GM12892 (cell line): ENCODE data around the gene RTL5.

Experiments used
- DNase-seq: peaks from one replicate; pipeline ENCODE4 v3.0.0; 2011; ENCODE audit not compliant: insufficient read length
- FAIRE-seq: peaks from 2 replicates; lab custom pipeline; 2011; peaks lifted over from hg19 to GRCh38; lab: Jason Lieb, UNC
- POLR2A ChIP-seq: IDR thresholded peaks from 2 replicates; pipeline ENCODE4 v1.6.1; 2011; ENCODE audit warnings: low read depth, low read length, control low read depth
- POLR2AphosphoS5 ChIP-seq: IDR thresholded peaks from 2 replicates; pipeline ENCODE4 v1.6.1; 2011; ENCODE audit warnings: low read depth, low read length, control low read depth
- TAF1 ChIP-seq: IDR thresholded peaks from 2 replicates; pipeline ENCODE4 v1.6.1; 2011; ENCODE audit warnings: low read depth, mild to moderate bottlenecking, control low read depth, low read length, borderline replicate concordance

RTL5 gene

GRCh38 chrX:72142794-72143608 lies 11.3 kb upstream of the RTL5 start:
- DNase-seq (no peak), FAIRE-seq (no peak)
- TF ChIP-seq POLR2A: no peak
- TF ChIP-seq TAF1: no peak
- no peak for TF ChIP-seq POLR2AphosphoS5

DNA sequence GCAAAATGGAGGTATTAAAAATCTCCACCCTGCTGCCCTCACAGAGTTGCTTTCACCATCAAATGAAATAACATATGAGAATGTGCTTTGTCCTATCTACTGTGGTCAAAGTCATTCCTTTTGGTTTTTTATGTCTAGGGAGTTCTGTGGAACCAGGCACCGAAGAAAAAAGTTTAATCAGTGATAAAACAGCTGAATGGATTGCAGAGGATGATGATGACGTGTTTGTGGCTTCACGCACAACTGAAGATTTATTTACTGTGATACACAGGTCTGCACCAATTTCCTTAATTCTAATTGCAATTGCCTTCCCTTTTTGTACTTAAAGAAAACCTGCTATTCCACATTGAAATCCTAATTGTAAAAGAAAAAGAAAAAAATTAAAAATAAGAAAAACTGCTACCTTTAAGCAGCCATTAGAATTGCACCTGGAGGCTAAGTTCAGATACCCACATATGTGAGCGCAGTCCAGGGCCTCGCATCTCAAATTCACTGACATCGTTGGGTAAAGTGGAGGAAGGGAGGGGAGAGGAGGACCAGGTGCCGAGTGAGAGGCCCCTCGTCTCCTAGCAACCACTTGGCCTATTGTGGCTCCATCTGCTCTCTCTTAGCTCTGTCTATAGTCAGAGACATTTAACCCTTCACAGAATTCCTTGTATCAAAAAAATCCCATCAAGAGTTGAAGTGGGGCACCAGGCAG lies 10.5 kb upstream of the RTL5 start:
- FAIRE-seq: no peak
- no peak for TF ChIP-seq POLR2AphosphoS5

DNA sequence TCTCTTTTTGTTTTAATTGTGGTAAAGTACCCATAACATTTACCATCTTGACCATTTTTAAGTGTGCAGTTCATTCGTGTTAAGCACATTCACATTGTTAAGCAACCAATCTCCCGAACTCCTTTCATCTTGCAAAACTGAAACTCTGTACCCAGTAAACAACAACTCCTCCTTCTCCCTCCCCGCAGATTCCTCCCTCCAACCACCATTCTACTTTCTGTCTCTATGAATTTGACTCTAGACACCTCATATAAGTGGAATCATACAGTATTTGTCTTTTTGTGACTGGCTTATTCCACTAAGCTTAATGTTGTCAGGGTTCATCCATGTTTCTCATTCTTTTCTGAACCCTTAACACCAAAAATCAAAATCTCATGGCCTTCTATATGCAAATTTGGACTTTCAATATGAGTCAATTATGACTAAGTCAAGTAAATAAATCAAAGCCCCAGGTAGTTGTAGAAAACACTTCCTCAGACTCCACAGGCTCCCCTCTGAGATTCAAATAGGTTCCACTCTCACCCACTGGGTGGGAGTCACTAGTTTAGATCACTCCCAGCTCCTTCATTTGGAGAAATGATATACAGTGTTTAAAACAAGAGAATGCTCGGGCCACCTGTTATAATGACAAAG lies 9.8 kb upstream of the RTL5 start:
- DNase-seq: no peak
- no peak for FAIRE-seq
- TF ChIP-seq TAF1: no peak

More for the DNA sequence above, 10.5 kb upstream of the RTL5 start:
- no peak for DNase-seq

DNA sequence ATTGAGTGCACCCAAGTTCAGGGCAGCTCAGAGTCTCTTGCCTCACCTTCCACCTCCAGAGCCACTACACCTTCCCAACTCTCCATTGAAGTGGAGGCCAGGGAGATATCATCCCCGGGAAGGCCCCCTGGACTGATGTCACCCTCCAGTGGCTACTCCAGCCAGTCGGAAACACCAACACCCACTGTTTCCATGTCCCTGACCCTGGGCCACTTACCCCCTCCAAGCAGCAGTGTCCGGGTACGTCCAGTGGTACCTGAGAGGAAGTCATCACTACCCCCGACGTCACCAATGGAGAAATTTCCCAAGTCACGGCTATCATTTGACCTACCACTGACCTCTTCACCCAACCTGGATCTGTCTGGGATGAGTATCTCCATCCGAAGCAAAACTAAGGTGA lies 7.8 kb upstream of the RTL5 start:
- no peak for FAIRE-seq
- no peak for TF ChIP-seq POLR2AphosphoS5
- no peak for TF ChIP-seq TAF1
- TF ChIP-seq POLR2A: no peak
- no peak for DNase-seq

- no peak for TF ChIP-seq POLR2AphosphoS5
- TF ChIP-seq POLR2A: no peak
- TF ChIP-seq TAF1: no peak
- DNase-seq (no peak), FAIRE-seq (no peak)
These were observed 6.3 kb upstream of the RTL5 start for GRCh38 chrX:72137846-72138495.

DNA sequence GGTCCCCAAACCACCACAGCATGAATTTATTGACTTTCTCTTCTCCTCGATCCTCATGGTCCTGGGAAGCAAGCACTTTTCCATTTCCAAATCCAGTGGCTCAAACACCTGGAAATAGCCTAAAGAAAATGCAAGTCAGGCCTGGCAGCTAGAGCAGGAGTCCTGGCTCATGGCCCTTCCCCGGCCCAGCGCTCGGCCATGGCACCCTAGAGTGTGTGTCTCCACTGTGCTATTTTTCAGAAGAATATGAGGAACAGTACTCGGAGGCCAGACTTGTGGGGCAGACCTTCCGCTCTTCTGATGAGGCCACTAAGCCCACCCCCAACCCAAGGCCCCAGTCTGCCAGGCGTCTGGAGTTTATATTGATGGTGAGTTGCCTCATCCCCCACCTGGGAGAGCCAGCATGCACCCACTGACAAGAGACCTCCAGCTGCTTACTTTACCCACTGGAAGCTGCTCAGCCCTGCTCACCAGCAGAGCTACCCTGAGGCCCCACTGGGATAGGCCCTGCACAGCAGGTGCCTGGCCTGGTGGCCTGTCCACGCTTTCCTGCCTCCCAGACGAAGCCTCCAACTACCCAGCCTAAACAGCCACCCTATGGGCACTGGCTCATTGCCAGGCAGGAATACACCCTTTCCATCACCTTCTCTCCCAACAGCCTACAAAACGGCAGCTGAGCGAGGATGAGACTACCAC lies 2.3 kb upstream of the RTL5 start:
- TF ChIP-seq TAF1: no peak
- TF ChIP-seq POLR2AphosphoS5: no peak
- no peak for TF ChIP-seq POLR2A
- FAIRE-seq (no peak), DNase-seq (no peak)

- DNase-seq (no peak), FAIRE-seq (no peak)
- TF ChIP-seq POLR2AphosphoS5 (no peak), TAF1 (no peak), POLR2A (no peak)
These were observed 741 bp upstream of the RTL5 start for GRCh38 chrX:72132456-72132855.

DNA sequence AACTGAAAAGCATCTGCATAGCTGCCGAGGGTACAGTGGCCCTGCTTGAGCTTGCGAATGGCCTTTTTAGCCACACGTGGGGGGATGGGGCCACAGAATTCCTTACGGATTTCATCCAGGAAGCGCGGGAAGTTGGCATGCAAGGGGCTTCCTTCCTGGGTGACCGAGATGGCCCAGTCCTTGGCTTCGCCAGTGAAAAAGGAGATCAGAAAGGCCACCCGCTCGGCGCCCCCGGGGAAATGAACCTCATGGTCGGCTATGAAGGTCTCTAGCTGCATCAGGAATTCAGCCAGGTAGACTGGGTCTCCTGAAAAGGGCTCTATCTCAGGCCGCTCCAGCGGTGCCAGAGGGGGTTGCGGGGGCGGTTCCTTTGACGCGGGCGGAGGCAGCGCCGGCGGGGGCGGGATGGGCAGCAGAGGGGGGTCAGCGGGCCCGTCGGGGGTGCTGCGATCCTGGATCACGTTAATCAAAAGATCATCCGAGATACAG lies 909 bp downstream of the RTL5 start:
- FAIRE-seq: no peak
- TF ChIP-seq POLR2A (no peak), POLR2AphosphoS5 (no peak), TAF1 (no peak)
- no peak for DNase-seq

- no peak for TF ChIP-seq POLR2A
- TF ChIP-seq TAF1: no peak
- TF ChIP-seq POLR2AphosphoS5: no peak
- DNase-seq (no peak), FAIRE-seq (no peak)
These were observed 1.5 kb downstream of the RTL5 start for GRCh38 chrX:72130156-72130761.

DNA sequence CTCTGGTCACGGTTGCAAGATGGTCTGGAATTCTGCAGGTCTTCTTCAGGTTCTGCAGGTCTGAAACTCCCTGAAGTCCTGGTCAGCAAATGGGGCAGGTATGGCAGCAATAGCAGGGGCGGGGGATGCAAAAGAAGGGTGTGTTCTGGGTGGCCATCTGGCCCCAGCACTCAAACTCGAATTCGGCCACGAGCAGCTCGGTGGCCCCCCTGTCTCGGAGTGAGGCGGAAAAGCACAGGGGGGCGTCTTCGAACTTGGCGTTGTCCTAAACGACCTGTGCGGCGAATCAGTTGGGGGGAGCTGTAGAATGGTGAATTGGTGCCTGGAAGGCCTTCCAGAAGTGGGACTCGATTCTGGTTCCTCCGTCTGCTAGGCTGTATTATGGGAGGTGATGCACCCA lies 2.1 kb downstream of the RTL5 start:
- no peak for FAIRE-seq

DNA sequence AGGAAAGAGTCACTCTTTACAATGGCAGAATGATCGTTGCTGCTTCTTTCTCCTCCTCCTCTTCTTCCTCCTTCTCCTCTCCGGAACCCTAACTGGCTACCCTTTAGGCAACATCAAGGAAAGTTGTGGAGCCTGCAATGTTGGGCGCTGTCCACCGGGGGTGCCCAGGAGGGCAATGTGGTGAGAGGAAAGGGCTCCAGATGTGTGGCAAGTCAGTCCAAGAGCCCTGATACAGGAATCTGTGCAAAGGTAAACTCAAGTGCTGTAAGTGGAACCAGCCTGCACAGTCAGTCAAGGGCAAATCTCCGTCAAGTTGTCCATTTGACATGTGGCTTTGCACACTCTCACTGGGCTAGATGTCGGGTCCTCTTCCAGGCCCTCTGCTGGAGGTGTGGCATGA lies 2.8 kb downstream of the RTL5 start:
- no peak for FAIRE-seq
- DNase-seq: no peak
- TF ChIP-seq POLR2AphosphoS5: no peak
- TF ChIP-seq POLR2A: no peak
- TF ChIP-seq TAF1: no peak

More for the DNA sequence above, 2.1 kb downstream of the RTL5 start:
- TF ChIP-seq POLR2AphosphoS5 (no peak), TAF1 (no peak), POLR2A (no peak)
- DNase-seq: no peak
